Right renal cortex interstitium (tissue), 3 donors: ENCODE results near the gene SEC23IP. TPM values are rescaled to one million over a fixed set of nuclear protein-coding genes. Genes with fewer than 3 reads are reported as not detected.

Experiments used
- DNase-seq, 3 donors: peaks; one replicate each; pipeline ENCODE4 v3.0.0-alpha.2; 2013; ENCODE audit warnings: low read depth in 3 of 3, low spot score in 2 of 3
- polyA plus RNA-seq, 3 donors: library from polyadenylated mRNA; unstranded; fragments of 120-200 nt; gene quantifications; one replicate each; pipeline ENCODE4 v1.2.1, GENCODE V29; 2013; ENCODE audit not compliant: insufficient read length in 3 of 3

The SEC23IP gene
- polyA plus RNA-seq, 3 donors, result 68.2 to 76.6 (median 75.8) TPM

- DNase-seq, result no peak
Observed at GRCh38 chr10:119932631-119933030, 40.1 kb downstream of the SEC23IP start.

GRCh38 chr10:119933179-119933578, 40.6 kb downstream of the SEC23IP start:
- DNase-seq, result peak in 1 of 3 donors; percentile 36

- DNase-seq, result no peak
Observed at GRCh38 chr10:119940487-119940886, 48.0 kb downstream of the SEC23IP start.

GRCh38 chr10:119942973-119943372, 50.4 kb downstream of the SEC23IP start:
- no peak for DNase-seq

- DNase-seq, result no peak
Observed at GRCh38 chr10:119945805-119946204, 53.3 kb downstream of the SEC23IP start.

GRCh38 chr10:119947300-119947699, 54.8 kb downstream of the SEC23IP start:
- DNase-seq, result no peak

- DNase-seq, result no peak
Observed at GRCh38 chr10:119957451-119957850, 64.9 kb downstream of the SEC23IP start.

- DNase-seq, result no peak
Observed at GRCh38 chr10:119962837-119963236, 70.3 kb downstream of the SEC23IP start.

- DNase-seq, result no peak
Observed at GRCh38 chr10:119967066-119967465, 74.5 kb downstream of the SEC23IP start.

- no peak for DNase-seq
Observed at GRCh38 chr10:119969609-119970008, 77.1 kb downstream of the SEC23IP start.

GRCh38 chr10:119970107-119970506, 77.6 kb downstream of the SEC23IP start:
- DNase-seq, result no peak

- no peak for DNase-seq
Observed at GRCh38 chr10:119970963-119971362, 78.4 kb downstream of the SEC23IP start.

GRCh38 chr10:119973281-119973680, 80.8 kb downstream of the SEC23IP start:
- no peak for DNase-seq

- DNase-seq, result no peak
Observed at GRCh38 chr10:119976421-119976820, 83.9 kb downstream of the SEC23IP start.

GRCh38 chr10:119980956-119981750, 88.6 kb downstream of the SEC23IP start:
- no peak for DNase-seq

GRCh38 chr10:119981826-119982225, 89.3 kb downstream of the SEC23IP start:
- no peak for DNase-seq

- DNase-seq, result no peak
Observed at GRCh38 chr10:119988333-119988732, 95.8 kb downstream of the SEC23IP start.

GRCh38 chr10:119989966-119990365, 97.4 kb downstream of the SEC23IP start:
- DNase-seq, result no peak

GRCh38 chr10:119991066-119991465, 98.5 kb downstream of the SEC23IP start:
- no peak for DNase-seq

- DNase-seq, result no peak
Observed at GRCh38 chr10:119991816-119992215, 99.3 kb downstream of the SEC23IP start.
